Ovary (tissue), 9 donors: ENCODE measurements around the gene PCNX3. TPM values are rescaled to one million over a fixed set of nuclear protein-coding genes. Genes with fewer than 3 reads are reported as not detected.

Source experiments
- DNase-seq, 5 donors: peaks; one replicate each; pipeline ENCODE4 v3.0.0-alpha.2; 2019 to 2020
- H3K27ac ChIP-seq, 2 donors: fragments of 200-600 bp; one replicate each; pipeline versions ENCODE4 v1.5.1 to v1.8.0; 2019 to 2022
- H3K27me3 ChIP-seq: fragments of 200-600 bp; one replicate; pipeline ENCODE4 v1.8.0; 2022
- H3K36me3 ChIP-seq: fragments of 200-600 bp; sonication (generic); one replicate; pipeline ENCODE4 v1.5.1; 2019
- H3K4me1 ChIP-seq: one replicate; pipeline ENCODE4 v1.8.1; 2013; ENCODE audit warnings: mild to moderate bottlenecking, moderate library complexity; ENCODE audit not compliant: insufficient read depth
- H3K4me3 ChIP-seq: fragments of 200-600 bp; sonication (generic); one replicate; pipeline ENCODE4 v1.5.1; 2017
- H3K9me3 ChIP-seq, 2 donors: fragments of 200-600 bp in 1 of 2; sonication (generic) in 1 of 2; one replicate each; pipeline versions ENCODE4 v1.5.1 to v1.8.1; 2013 to 2019; ENCODE audit warnings: mild to moderate bottlenecking in 1 of 2, moderate library complexity in 1 of 2
- EP300 ChIP-seq: sonication (generic); formaldehyde crosslinking; IDR thresholded peaks from one replicate; pipeline ENCODE4 v1.6.1; 2017; ENCODE audit warnings: antibody characterized with exemption
- POLR2A ChIP-seq: fragments of 450-650 bp; IDR thresholded peaks from one replicate; pipeline ENCODE4 v1.6.1; 2017; ENCODE audit warnings: antibody characterized with exemption, mild to moderate bottlenecking, moderate library complexity
- WGBS, 3 donors: extraction: QIAGEN DNeasy Blood & Tissue Kit in 1 of 3; methylation state at CpG; one replicate each; pipeline versions ENCODE4 v1.1.5 to v1.1.7; 2013 to 2017; 5-methylcytosine and 5-hydroxymethylcytosine counted together
- intact Hi-C, 4 donors: fragments of 100-400 bp; cut with DNase I; formaldehyde crosslinking; loops; one replicate each; pipeline versions ENCODE4 v1.11.0 to v1.15.1; 2022 to 2023
- polyA plus RNA-seq, 2 donors: library from polyadenylated mRNA; stranded (reverse); fragments of 200-250 nt in 1 of 2; fragments of 350-450 nt in 1 of 2; fragmentation: Illumina TruSeq in 1 of 2; extraction: RNeasy Lipid Tissue Mini Kit (QIAGEN cat#74804) in 1 of 2; gene quantifications; one replicate each; pipeline ENCODE4 v1.2.3, GENCODE V29; 2013 to 2014
- total RNA-seq, 7 donors: library from RNA; depleted of rRNA in 2 of 7; stranded (reverse); fragments of >200 nt in 2 of 7; fragmentation: NEBNext Ultra II Directional in 3 of 7; extraction: Animal tissue kit (Norgen Biotek cat#: 25700) in 3 of 7; gene quantifications; one replicate each; pipeline versions ENCODE4 v1.1.0 to v1.2.4, GENCODE V29; 2016 to 2023
- TF ChIP-seq, protein P1 (sequence below), 3 donors: fragments of 450-650 bp in 2 of 3; fragments of 200-600 bp in 1 of 3; IDR thresholded peaks; one replicate each; pipeline versions ENCODE4 v1.5.1 to v1.8.0; 2016 to 2022; ENCODE audit warnings: antibody characterized with exemption in 3 of 3, mild to moderate bottlenecking in 1 of 3
- donor health status: DM: no; HTN: no; CAD: no; lungs with moderate emphysema.
- donor health status: DM: no; HTN: no; CAD: no.
- donor health status: Bipolar disorder and iron deficiency.
- donor health status: DM: yes; HTN: yes; CAD: no.
- donor health status: DM: no; HTN: no; CAD: no.
- donor health status: DM: yes; HTN: yes; CAD: no.

The PCNX3 gene
- total and polyA plus RNA-seq, 9 donors: 3.3 to 42.1 (median 27.1) TPM

- TF ChIP-seq EP300 (peak; percentile 80), POLR2A (no peak)
- TF ChIP-seq, protein P1, sequence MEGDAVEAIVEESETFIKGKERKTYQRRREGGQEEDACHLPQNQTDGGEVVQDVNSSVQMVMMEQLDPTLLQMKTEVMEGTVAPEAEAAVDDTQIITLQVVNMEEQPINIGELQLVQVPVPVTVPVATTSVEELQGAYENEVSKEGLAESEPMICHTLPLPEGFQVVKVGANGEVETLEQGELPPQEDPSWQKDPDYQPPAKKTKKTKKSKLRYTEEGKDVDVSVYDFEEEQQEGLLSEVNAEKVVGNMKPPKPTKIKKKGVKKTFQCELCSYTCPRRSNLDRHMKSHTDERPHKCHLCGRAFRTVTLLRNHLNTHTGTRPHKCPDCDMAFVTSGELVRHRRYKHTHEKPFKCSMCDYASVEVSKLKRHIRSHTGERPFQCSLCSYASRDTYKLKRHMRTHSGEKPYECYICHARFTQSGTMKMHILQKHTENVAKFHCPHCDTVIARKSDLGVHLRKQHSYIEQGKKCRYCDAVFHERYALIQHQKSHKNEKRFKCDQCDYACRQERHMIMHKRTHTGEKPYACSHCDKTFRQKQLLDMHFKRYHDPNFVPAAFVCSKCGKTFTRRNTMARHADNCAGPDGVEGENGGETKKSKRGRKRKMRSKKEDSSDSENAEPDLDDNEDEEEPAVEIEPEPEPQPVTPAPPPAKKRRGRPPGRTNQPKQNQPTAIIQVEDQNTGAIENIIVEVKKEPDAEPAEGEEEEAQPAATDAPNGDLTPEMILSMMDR (IDR thresholded peaks at IDR 0.05): peak; percentile 79 to 95 (median 95)
These were observed 41.3 kb upstream of the PCNX3 start for GRCh38 chr11:65574109-65574810.

DNA sequence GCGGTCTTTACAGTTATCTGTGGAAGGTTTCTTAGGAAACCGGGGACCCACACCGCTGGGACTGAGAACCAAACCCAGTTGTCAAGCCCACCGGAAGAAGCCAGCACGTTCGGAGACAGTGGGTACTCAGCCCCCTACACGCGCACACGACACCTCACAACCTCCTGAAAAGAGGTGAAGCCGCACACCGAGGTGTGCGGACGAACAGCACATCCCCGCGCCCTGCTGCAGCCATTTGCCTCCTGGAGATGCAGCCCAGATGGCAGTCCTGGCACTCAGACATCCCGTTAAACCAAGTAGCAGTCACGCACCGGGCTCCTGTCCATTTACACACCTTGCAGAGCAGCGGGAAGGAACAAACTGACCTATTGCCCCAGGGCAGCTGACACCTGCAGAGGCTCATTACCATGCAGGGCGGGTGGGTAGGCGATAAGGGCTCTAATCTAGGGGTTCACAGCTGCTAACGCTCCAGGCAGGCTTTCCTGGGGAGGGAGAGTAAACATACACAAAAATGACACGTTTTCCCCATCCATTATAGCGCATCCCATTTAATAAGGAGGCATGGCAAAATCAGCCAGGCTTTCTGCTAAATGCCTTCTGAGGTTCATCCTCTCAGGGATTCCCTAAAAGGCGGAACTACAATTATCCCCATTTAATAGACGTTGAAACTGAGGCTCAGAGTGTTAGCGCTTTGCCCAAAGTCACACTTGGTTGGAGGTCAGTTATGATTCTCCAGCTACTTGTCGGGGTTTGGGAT, 40.6 kb upstream of the PCNX3 start:
- intact Hi-C loops: loop anchor here in 3 of 4 donors (5.0 kb wide), 3 partner anchors 37 to 77 kb away; partner anchors contain the start of gene MAP3K11 (in 2 of the 3)
- peaks cover 17% of the 10 kb centered on the region for H3K4me1 ChIP-seq

More at GRCh38 chr11:65574109-65574810, 41.3 kb upstream of the PCNX3 start:
- peak; percentile 86 to 90 (median 88) for DNase-seq
- peak overlapping the region; percentile 83 to 85 for H3K27ac ChIP-seq
- WGBS, 3 donors: 0 to 2% (median 1%) methylated on average over 50 to 67 of the region's 67 CpGs
- H3K36me3 ChIP-seq: no peaks in the 10 kb centered on the region
- H3K4me3 ChIP-seq: peak overlapping the region; percentile 69
- intact Hi-C loops: loop anchor here in 3 of 4 donors (5.0 kb wide), 3 partner anchors 38 to 78 kb away; partner anchors contain the start of gene MAP3K11 (in 1 of the 3)
- H3K9me3 ChIP-seq: no peaks in the 10 kb centered on the region
- peaks cover 18% of the 10 kb centered on the region for H3K4me1 ChIP-seq
- no peaks in the 10 kb centered on the region for H3K27me3 ChIP-seq

DNA sequence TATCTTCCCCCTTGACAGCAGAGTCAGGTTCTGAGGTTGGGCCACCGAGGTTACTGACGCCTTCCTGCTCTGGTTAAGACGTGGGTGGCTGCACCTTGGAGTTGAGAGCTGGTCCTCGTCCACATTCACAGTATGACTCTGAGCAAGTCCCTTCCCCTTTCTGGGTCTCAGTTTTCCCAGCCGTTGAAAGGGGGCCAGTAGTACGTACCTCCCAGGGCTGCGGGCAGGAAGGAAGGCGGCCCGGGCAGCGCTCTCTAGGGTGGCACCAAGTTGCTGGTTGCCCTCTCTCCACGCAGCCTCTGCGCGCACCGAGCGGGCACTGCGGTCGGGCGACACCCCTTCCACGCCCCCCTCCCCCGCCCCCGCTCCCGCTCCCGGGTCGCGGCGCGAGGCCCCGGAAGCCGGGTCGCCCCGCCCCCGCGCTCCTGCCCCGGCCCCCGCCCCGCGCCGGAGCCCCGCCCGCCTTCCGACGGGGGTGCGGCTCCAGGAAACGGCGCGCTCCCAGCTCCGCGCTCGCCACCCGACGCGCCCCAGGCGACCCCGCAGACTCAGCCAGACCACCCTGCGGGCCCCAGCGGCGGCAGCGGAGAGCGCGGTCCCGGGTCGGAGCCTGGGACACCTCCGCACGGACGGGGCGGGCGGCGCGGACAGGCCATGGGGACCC, 39.9 kb upstream of the PCNX3 start, which contains the start of gene EHBP1L1:
TSS of gene EHBP1L1 (plus strand) at position 486 of the 664 bp plus-strand sequence. CDS start 250 bp downstream, outside the sequence.
- WGBS, 3 donors: 1 to 6% (median 2%) methylated on average over 23 to 69 of the region's 69 CpGs
- H3K36me3 ChIP-seq: no peaks in the 10 kb centered on the region
- TF ChIP-seq EP300 (no peak), POLR2A (no peak)
- TF ChIP-seq, protein P1 (IDR thresholded peaks at IDR 0.05): no peak
- no peaks in the 10 kb centered on the region for H3K27me3 ChIP-seq
- no peaks in the 10 kb centered on the region for H3K9me3 ChIP-seq
- peak; percentile 61 to 78 (median 72) for DNase-seq
- H3K27ac ChIP-seq: peak within 1 kb of the TSS; percentile 83 to 85
- intact Hi-C loops: loop anchor here in 1 of 4 donors (5.0 kb wide), 1 partner anchor 37 kb away; the partner anchor contains the start of gene MAP3K11
- H3K4me1 ChIP-seq: peaks cover 17% of the 10 kb centered on the region
- peak within 1 kb of the TSS; percentile 69 for H3K4me3 ChIP-seq

More for the DNA sequence above, 40.6 kb upstream of the PCNX3 start:
- Histone ChIP-seq H3K9me3 (no peaks in the 10 kb centered on the region), H3K27me3 (no peaks in the 10 kb centered on the region), H3K4me3 (peak overlapping the region; percentile 69), H3K36me3 (no peaks in the 10 kb centered on the region), H3K27ac (peak overlapping the region; percentile 83 to 85)
- 36 to 44% (median 39%) methylated on average over 27 to 28 of the region's 28 CpGs for WGBS, 3 donors
- TF ChIP-seq POLR2A: no peak
- TF ChIP-seq, protein P1 (IDR thresholded peaks at IDR 0.05): no peak
- no peak for TF ChIP-seq EP300
- DNase-seq: no peak
